PC-9 (cell line): ENCODE measurements around the gene MAT2A.

Experiments used
- EZH2 ChIP-seq: fragments of 200-600 bp; sonication (generic); IDR thresholded peaks from 2 replicates; pipeline ENCODE4 v1.8.0; 2017; ENCODE audit warnings: antibody characterized with exemption, low read depth
- TF ChIP-seq, protein P1 (sequence below): fragments of 200-600 bp; sonication (generic); conservative IDR thresholded peaks from 2 replicates; pipeline ENCODE4 v1.6.1; 2017; ENCODE audit warnings: mixed run types, antibody characterized with exemption, mild to moderate bottlenecking, moderate library complexity

DNA sequence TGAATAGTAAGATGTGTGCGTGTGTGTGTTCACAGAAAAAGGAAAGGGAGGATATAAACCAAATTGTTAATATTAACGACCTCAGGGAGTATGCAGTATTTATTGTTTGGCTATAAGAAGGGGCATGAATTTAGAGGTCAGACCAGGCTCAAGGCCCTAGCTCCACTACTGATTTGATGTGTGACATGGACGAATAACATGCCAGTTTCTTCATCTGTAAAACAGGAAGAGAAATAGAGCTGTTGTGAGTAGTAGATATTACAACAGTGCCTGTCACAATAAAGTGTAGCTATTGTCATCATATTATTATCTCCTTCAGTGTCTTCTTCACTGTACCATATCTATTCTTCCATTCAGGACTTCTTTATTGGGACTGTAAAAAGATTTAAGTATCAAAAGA, 4.1 kb upstream of the MAT2A start:
- TF ChIP-seq, protein P1, sequence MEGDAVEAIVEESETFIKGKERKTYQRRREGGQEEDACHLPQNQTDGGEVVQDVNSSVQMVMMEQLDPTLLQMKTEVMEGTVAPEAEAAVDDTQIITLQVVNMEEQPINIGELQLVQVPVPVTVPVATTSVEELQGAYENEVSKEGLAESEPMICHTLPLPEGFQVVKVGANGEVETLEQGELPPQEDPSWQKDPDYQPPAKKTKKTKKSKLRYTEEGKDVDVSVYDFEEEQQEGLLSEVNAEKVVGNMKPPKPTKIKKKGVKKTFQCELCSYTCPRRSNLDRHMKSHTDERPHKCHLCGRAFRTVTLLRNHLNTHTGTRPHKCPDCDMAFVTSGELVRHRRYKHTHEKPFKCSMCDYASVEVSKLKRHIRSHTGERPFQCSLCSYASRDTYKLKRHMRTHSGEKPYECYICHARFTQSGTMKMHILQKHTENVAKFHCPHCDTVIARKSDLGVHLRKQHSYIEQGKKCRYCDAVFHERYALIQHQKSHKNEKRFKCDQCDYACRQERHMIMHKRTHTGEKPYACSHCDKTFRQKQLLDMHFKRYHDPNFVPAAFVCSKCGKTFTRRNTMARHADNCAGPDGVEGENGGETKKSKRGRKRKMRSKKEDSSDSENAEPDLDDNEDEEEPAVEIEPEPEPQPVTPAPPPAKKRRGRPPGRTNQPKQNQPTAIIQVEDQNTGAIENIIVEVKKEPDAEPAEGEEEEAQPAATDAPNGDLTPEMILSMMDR, result no peak
- TF ChIP-seq EZH2, result no peak
